SK-N-MC (cell line): ENCODE data around the gene TYW1B.

Experiments
- EZH2 ChIP-seq: fragments of 200-600 bp; sonication (generic); IDR thresholded peaks from one replicate; pipeline ENCODE4 v1.6.1; 2017; ENCODE audit warnings: antibody characterized with exemption
- POLR2AphosphoS5 ChIP-seq: IDR thresholded peaks from 2 replicates; pipeline ENCODE4 v1.6.1; 2012; ENCODE audit warnings: mild to moderate bottlenecking, low read depth, low read length, borderline replicate concordance

- TF ChIP-seq EZH2 (no peak), POLR2AphosphoS5 (no peak)
Observed at GRCh38 chr7:72538856-72539255, 289.1 kb downstream of the TYW1B start.
